Smooth muscle cell (in vitro differentiated cells): ENCODE results near the gene SLC25A5. TPM values are rescaled to one million over a fixed set of nuclear protein-coding genes. Genes with fewer than 3 reads are reported as not detected.
"Not testable (repeated sequence)": the region's sequence is repeated elsewhere in the genome, so short reads cannot be mapped to it uniquely, and the experiment has no call there.

Experiments used
- DNase-seq: peaks from one replicate; lab custom pipeline; 2025; ENCODE audit not compliant: unreplicated experiment; lab: John Stamatoyannopoulos, UW
- H2AFZ ChIP-seq: fragments of 200-600 bp; sonication (generic); 2 replicates; pipeline ENCODE4 v1.6.0; 2016; ENCODE audit warnings: antibody characterized with exemption, low read depth, mild to moderate bottlenecking
- H3F3A ChIP-seq: fragments of 200-600 bp; sonication (generic); 2 replicates; pipeline ENCODE4 v1.6.0; 2017; ENCODE audit warnings: antibody characterized with exemption, low read depth
- H3K27ac ChIP-seq: fragments of 200-600 bp; sonication (generic); 2 replicates; pipeline ENCODE4 v1.5.1; 2016; ENCODE audit warnings: low read depth, mild to moderate bottlenecking
- H3K27me3 ChIP-seq: fragments of 200-600 bp; sonication (generic); 2 replicates; pipeline ENCODE4 v1.6.1; 2016; ENCODE audit warnings: low read depth, mild to moderate bottlenecking
- H3K36me3 ChIP-seq: fragments of 200-600 bp; sonication (generic); 2 replicates; pipeline ENCODE4 v1.5.1; 2016; ENCODE audit warnings: low read depth
- H3K4me1 ChIP-seq: fragments of 200-600 bp; sonication (generic); 2 replicates; pipeline ENCODE4 v1.5.1; 2016; ENCODE audit warnings: low read depth
- H3K4me2 ChIP-seq: fragments of 200-600 bp; sonication (generic); 2 replicates; pipeline ENCODE4 v1.6.0; 2016; ENCODE audit warnings: mild to moderate bottlenecking
- H3K4me3 ChIP-seq: fragments of 200-600 bp; sonication (generic); 2 replicates; pipeline ENCODE4 v1.5.1; 2016; ENCODE audit warnings: mild to moderate bottlenecking
- H3K79me2 ChIP-seq: fragments of 200-600 bp; sonication (generic); 2 replicates; pipeline ENCODE4 v1.6.0; 2016; ENCODE audit warnings: low read depth, mild to moderate bottlenecking
- H3K9ac ChIP-seq: fragments of 200-600 bp; sonication (generic); 2 replicates; pipeline ENCODE4 v1.6.0; 2016; ENCODE audit warnings: low read depth
- H3K9me3 ChIP-seq: fragments of 200-600 bp; sonication (generic); replicated peaks from 2 replicates; pipeline ENCODE4 v1.5.1; 2016; ENCODE audit warnings: low read depth
- H4K20me1 ChIP-seq: fragments of 200-600 bp; sonication (generic); 2 replicates; pipeline ENCODE4 v1.6.0; 2016; ENCODE audit warnings: low read depth
- CTCF ChIP-seq: fragments of 200-600 bp; sonication (generic); IDR thresholded peaks from 2 replicates; pipeline ENCODE4 v1.5.1; 2017; ENCODE audit warnings: borderline replicate concordance, mild to moderate bottlenecking, antibody characterized with exemption; ENCODE audit not compliant: insufficient read depth, poor library complexity, severe bottlenecking
- WGBS: methylation state at CpG from one replicate; pipeline ENCODE4 v1.1.7; 2016; ENCODE audit warnings: low lambda C conversion rate; 5-methylcytosine and 5-hydroxymethylcytosine counted together
- polyA plus RNA-seq: library from polyadenylated mRNA; unstranded; fragments of >200 nt; fragmentation: Nextera tagmentation; extraction: Ambion mirVana; gene quantifications from 2 replicates; pipeline ENCODE4 v1.2.1, GENCODE V29; 2016
- total RNA-seq: library from RNA; depleted of rRNA; stranded (reverse); fragments of >200 nt; gene quantifications from 2 replicates; pipeline ENCODE4 v1.2.3, GENCODE V29; 2014

The SLC25A5 gene
- total and polyA plus RNA-seq, 2 experiments from 2014 or later = 112 to 155 TPM

GRCh38 chrX:119502727-119503483 lies 34.7 kb downstream of the SLC25A5 start:
- Histone ChIP-seq H3K4me2 (no peak overlapping the region), H3K9ac (no peak overlapping the region), H3K27me3 (no peaks in the 10 kb centered on the region), H3K36me3 (no peaks in the 10 kb centered on the region), H3K79me2 (no peaks in the 10 kb centered on the region), H3F3A (no peaks in the 10 kb centered on the region), H2AFZ (no peak overlapping the region), H4K20me1 (no peaks in the 10 kb centered on the region), H3K27ac (no peak overlapping the region), H3K9me3 (no peaks in the 10 kb centered on the region), H3K4me1 (no peaks in the 10 kb centered on the region), H3K4me3 (no peak overlapping the region)
- DNase-seq = no peak
- 76% methylated on average over 11 of the region's 11 CpGs for WGBS
- no peak for TF ChIP-seq CTCF

- Histone ChIP-seq H4K20me1 (no peaks in the 10 kb centered on the region), H3K79me2 (no peaks in the 10 kb centered on the region), H3K9ac (no peak overlapping the region), H3K9me3 (no peaks in the 10 kb centered on the region), H3F3A (no peaks in the 10 kb centered on the region), H3K4me3 (no peak overlapping the region), H3K4me2 (no peak overlapping the region), H3K27me3 (no peaks in the 10 kb centered on the region), H2AFZ (no peak overlapping the region), H3K36me3 (no peaks in the 10 kb centered on the region), H3K27ac (no peak overlapping the region), H3K4me1 (no peaks in the 10 kb centered on the region)
- 48% methylated on average over 2 of the region's 2 CpGs for WGBS
- no peak for TF ChIP-seq CTCF
- DNase-seq = no peak
Measured at GRCh38 chrX:119503484-119503861, 35.2 kb downstream of the SLC25A5 start.

DNA sequence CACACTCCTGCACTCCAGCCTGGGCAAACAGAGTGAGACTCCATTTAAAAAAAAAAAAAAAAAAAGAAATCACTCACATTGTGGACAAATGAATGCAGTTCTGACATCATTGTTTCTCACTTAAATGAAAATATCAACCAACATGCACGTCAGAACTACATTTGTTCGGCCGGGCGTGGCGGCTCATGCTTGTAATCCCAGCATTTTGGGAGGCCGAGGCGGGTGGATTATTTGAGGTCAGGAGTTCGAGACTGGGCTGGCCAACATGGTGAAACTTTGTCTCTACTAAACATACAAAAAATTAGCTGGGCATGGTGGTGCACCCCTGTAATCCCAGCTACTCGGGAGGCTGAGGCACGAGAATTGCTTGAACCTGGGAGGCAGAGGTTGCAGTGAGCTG lies 36.9 kb downstream of the SLC25A5 start:
- H3K4me1 ChIP-seq, H3F3A ChIP-seq, H3K4me2 ChIP-seq, H3K79me2 ChIP-seq, H3K9ac ChIP-seq, H4K20me1 ChIP-seq, H3K4me3 ChIP-seq, H3K9me3 ChIP-seq, H2AFZ ChIP-seq, H3K36me3 ChIP-seq, H3K27ac ChIP-seq, DNase-seq, H3K27me3 ChIP-seq: not testable (repeated sequence)
- 82% methylated on average over 10 of the region's 10 CpGs for WGBS

- Histone ChIP-seq H3K4me2 (no peak overlapping the region), H3K4me1 (no peaks in the 10 kb centered on the region), H3K27ac (no peak overlapping the region), H3K36me3 (no peaks in the 10 kb centered on the region), H3K9me3 (no peaks in the 10 kb centered on the region), H2AFZ (no peak overlapping the region), H3K9ac (no peak overlapping the region), H3K27me3 (no peaks in the 10 kb centered on the region), H3K79me2 (no peaks in the 10 kb centered on the region), H3F3A (no peaks in the 10 kb centered on the region), H4K20me1 (no peaks in the 10 kb centered on the region), H3K4me3 (no peak overlapping the region)
- WGBS = 74% methylated on average over 4 of the region's 4 CpGs
- no peak for TF ChIP-seq CTCF
- no peak for DNase-seq
Measured at GRCh38 chrX:119505945-119506344, 37.7 kb downstream of the SLC25A5 start.
